ENCODE results near the gene TP53BP1. TPM values are rescaled to one million over a fixed set of nuclear protein-coding genes. Genes with fewer than 3 reads are reported as not detected.
A peak's percentile ranks its signal among the peaks of the same experiment; 100 is the strongest.

The TP53BP1 gene
- total RNA-seq, 4 donors from 2014 or later, result 23.2 to 52.8 (median 39.2) TPM

GRCh38 chr15:43499635-43500034, 6.7 kb upstream of the TP53BP1 start:
- DNase-seq (ENCODE audit: low spot score), result no peak
- no peak for TF ChIP-seq CTCF (IDR thresholded peaks at IDR 0.05)
- no peak for ATAC-seq (ENCODE audit: low FRiP score)

DNA sequence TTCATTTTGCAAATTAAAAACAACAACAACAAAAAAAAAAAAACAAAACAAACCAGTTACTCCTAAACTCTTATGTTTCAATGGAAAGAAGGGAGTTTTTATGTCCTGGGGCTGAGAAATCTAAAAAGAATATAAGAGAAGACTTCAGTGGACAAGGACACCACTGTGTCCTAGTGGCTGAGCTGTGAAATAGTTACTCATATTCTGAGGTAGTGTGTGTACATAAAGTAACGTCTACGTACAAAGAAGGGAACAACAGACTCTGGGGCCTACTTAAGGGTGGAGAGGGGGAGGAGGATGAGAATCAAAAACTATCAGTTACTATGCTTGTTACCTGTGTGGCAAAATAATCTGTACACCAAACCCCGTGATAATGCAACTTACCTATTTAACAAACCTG, 6.0 kb upstream of the TP53BP1 start:
- DNase-seq (ENCODE audit: low spot score) (no peak), ATAC-seq (ENCODE audit: low FRiP score) (no peak)
- no peak for TF ChIP-seq CTCF (IDR thresholded peaks at IDR 0.05)

GRCh38 chr15:43493703-43494472, 932 bp upstream of the TP53BP1 start:
- TF ChIP-seq CTCF (IDR thresholded peaks at IDR 0.05), result no peak
- no peak for DNase-seq (ENCODE audit: low spot score)

GRCh38 chr15:43492266-43492665, 690 bp downstream of the TP53BP1 start:
- DNase-seq (ENCODE audit: low spot score) (no peak), ATAC-seq (ENCODE audit: low FRiP score) (peak; percentile 22)
- TF ChIP-seq CTCF (IDR thresholded peaks at IDR 0.05), result no peak

More at GRCh38 chr15:43493703-43494472, 932 bp upstream of the TP53BP1 start:
- ATAC-seq (ENCODE audit: low FRiP score), result no peak

DNA sequence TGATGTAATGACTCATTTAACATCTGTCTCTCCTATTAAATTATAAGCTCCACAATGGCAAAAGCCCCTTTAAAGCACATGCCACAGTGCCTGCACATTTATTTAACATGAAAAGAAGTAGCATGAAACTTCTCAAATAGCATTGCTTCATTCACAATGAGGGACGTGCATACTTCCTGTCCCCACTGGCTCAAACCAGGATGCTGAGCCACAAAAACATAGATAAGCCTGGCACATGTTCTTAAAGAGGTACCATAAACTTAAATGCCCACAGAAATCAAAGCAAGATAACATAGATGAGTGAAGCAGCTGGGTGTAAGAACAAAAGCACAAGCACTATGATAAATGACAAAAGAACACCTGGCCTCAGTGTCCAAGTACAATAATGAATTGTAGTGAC, 3.8 kb downstream of the TP53BP1 start:
- no peak for ATAC-seq (ENCODE audit: low FRiP score)
- no peak for TF ChIP-seq CTCF (IDR thresholded peaks at IDR 0.05)
- no peak for DNase-seq (ENCODE audit: low spot score)

DNA sequence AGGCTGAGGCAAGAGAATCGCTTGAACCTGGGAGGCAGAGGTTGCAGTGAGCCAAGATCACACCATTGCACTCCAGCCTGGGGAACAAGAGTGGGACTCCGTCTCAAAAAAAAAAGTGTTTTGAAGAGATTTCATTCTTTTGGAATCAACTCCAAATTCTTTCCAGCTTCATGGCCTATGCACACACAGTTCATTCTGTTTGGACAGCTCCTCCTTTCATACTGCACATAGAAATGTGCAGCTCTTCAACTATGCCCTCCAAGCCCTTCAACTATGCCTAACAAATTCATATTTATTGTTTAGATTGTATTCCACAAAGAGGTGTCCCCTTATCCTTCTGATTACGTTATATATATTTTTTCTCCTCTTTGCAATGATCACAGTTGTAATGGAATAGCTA, 4.2 kb downstream of the TP53BP1 start:
- DNase-seq (ENCODE audit: low spot score) (no peak), ATAC-seq (ENCODE audit: low FRiP score) (no peak)
- TF ChIP-seq CTCF (IDR thresholded peaks at IDR 0.05), result no peak

DNA sequence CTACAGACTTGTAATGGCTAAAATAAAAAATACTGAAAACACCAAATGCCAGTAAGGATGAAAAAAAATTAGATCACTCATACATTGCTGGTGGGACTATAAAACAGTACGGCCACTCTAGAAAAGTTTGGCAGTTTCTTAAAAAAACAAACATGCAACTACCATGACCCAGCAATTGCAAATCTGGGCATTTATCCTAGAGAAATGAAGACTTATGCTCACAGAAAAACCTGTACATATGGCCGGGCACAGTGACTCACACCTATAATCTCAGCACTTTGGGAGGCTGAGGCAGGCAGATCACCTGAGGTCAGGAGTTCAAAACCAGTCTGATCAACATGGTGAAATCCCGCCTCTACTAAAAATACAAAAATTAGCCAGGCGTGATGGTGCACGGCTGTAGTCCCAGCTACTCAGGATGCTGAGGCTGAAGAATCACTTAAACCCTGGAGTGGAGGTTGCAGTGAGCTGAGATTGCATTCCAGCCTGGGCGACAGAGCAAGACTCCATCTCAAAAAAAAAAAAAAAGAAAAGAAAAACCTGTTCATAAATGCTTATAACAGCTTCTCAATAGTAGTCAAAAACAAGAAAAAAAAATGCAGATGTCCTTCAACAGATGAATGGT, 5.6 kb downstream of the TP53BP1 start:
- ATAC-seq (ENCODE audit: low FRiP score) (no peak), DNase-seq (ENCODE audit: low spot score) (no peak)
- TF ChIP-seq CTCF (IDR thresholded peaks at IDR 0.05), result no peak

Measured in omental fat pad (tissue), 4 donors.